GM19328 (cell line): ENCODE data around the gene CBFA2T3.

Experiments
- ATAC-seq: cut with Tn5 transposase; IDR thresholded peaks from one replicate; pipeline ENCODE4 v1.9.1; 2021; ENCODE audit warnings: mild to moderate bottlenecking, moderate library complexity; ENCODE audit not compliant: unreplicated experiment

Gene CBFA2T3

GRCh38 chr16:88999457-89000206 is 22.6 kb upstream of the CBFA2T3 start:
- ATAC-seq, result no peak

GRCh38 chr16:88995746-88996535 is 18.9 kb upstream of the CBFA2T3 start:
- no peak for ATAC-seq

GRCh38 chr16:88995194-88995593 is 18.2 kb upstream of the CBFA2T3 start:
- no peak for ATAC-seq

- ATAC-seq, result no peak
Measured at GRCh38 chr16:88994695-88995094, 17.7 kb upstream of the CBFA2T3 start.

- no peak for ATAC-seq
Measured at GRCh38 chr16:88993946-88994600, 17.1 kb upstream of the CBFA2T3 start.

- no peak for ATAC-seq
Measured at GRCh38 chr16:88993166-88993761, 16.3 kb upstream of the CBFA2T3 start.

GRCh38 chr16:88992351-88993165 is 15.6 kb upstream of the CBFA2T3 start:
- no peak for ATAC-seq

- ATAC-seq, result no peak
Measured at GRCh38 chr16:88991813-88992350, 14.9 kb upstream of the CBFA2T3 start.

GRCh38 chr16:88989852-88990547 is 13.0 kb upstream of the CBFA2T3 start:
- no peak for ATAC-seq

- no peak for ATAC-seq
Measured at GRCh38 chr16:88988980-88989811, 12.2 kb upstream of the CBFA2T3 start.

GRCh38 chr16:88985521-88985920 is 8.5 kb upstream of the CBFA2T3 start:
- no peak for ATAC-seq

- no peak for ATAC-seq
Measured at GRCh38 chr16:88983771-88984687, 7.0 kb upstream of the CBFA2T3 start.

GRCh38 chr16:88983165-88983564 is 6.2 kb upstream of the CBFA2T3 start:
- ATAC-seq, result no peak

GRCh38 chr16:88982286-88983084 is 5.5 kb upstream of the CBFA2T3 start:
- no peak for ATAC-seq

- ATAC-seq, result no peak
Measured at GRCh38 chr16:88979353-88980015, 2.5 kb upstream of the CBFA2T3 start.

GRCh38 chr16:88978608-88979346 is 1.8 kb upstream of the CBFA2T3 start:
- ATAC-seq, result peak; percentile 45
